Ovary (tissue), 3 donors: ENCODE measurements around the gene PRRT4.

ENCODE experiments used
- CTCF ChIP-seq, 3 donors: fragments of 450-650 bp in 2 of 3; fragments of 200-600 bp in 1 of 3; IDR thresholded peaks; one replicate each; pipeline versions ENCODE4 v1.5.1 to v1.8.0; 2016 to 2022; ENCODE audit warnings: antibody characterized with exemption in 3 of 3, mild to moderate bottlenecking in 1 of 3
- EP300 ChIP-seq: sonication (generic); formaldehyde crosslinking; IDR thresholded peaks from one replicate; pipeline ENCODE4 v1.6.1; 2017; ENCODE audit warnings: antibody characterized with exemption
- POLR2A ChIP-seq: fragments of 450-650 bp; IDR thresholded peaks from one replicate; pipeline ENCODE4 v1.6.1; 2017; ENCODE audit warnings: antibody characterized with exemption, mild to moderate bottlenecking, moderate library complexity
- donor health status: DM: no; HTN: no; CAD: no.

- no peak for TF ChIP-seq POLR2A
- TF ChIP-seq CTCF (IDR thresholded peaks at IDR 0.05): no peak
- no peak for TF ChIP-seq EP300
Measured at GRCh38 chr7:128359336-128359735, 2.2 kb downstream of the PRRT4 start.
